ENCODE data around the gene KCNC1.

- TF ChIP-seq, protein P1, sequence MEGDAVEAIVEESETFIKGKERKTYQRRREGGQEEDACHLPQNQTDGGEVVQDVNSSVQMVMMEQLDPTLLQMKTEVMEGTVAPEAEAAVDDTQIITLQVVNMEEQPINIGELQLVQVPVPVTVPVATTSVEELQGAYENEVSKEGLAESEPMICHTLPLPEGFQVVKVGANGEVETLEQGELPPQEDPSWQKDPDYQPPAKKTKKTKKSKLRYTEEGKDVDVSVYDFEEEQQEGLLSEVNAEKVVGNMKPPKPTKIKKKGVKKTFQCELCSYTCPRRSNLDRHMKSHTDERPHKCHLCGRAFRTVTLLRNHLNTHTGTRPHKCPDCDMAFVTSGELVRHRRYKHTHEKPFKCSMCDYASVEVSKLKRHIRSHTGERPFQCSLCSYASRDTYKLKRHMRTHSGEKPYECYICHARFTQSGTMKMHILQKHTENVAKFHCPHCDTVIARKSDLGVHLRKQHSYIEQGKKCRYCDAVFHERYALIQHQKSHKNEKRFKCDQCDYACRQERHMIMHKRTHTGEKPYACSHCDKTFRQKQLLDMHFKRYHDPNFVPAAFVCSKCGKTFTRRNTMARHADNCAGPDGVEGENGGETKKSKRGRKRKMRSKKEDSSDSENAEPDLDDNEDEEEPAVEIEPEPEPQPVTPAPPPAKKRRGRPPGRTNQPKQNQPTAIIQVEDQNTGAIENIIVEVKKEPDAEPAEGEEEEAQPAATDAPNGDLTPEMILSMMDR (conservative IDR thresholded peaks at IDR 0.05; ENCODE audit: low read length) = no peak
- no peak for TF ChIP-seq EZH2phosphoT487 (IDR thresholded peaks at IDR 0.05; ENCODE audit: borderline replicate concordance)
Measured at GRCh38 chr11:17724020-17724908, 10.3 kb upstream of the KCNC1 start.

All from Loucy (cell line).